ENCODE data around the gene MINDY3. TPM values are rescaled to one million over a fixed set of nuclear protein-coding genes. Genes with fewer than 3 reads are reported as not detected.

Gene MINDY3
- total RNA-seq, 1 experiment from 2014 or later: 11.3 TPM

- no peak for TF ChIP-seq ZNF532 (CRISPR knock-in tag; IDR thresholded peaks at IDR 0.05; ENCODE audit: borderline replicate concordance)
- TF ChIP-seq TEAD4 (CRISPR knock-in tag; IDR thresholded peaks at IDR 0.05): no peak
- no peak for TF ChIP-seq ZNF219 (CRISPR knock-in tag; IDR thresholded peaks at IDR 0.05; ENCODE audit: borderline replicate concordance)
- no peak for TF ChIP-seq AFF4 (CRISPR knock-in tag; IDR thresholded peaks at IDR 0.05; ENCODE audit: borderline replicate concordance)
- no peak for TF ChIP-seq CREM (CRISPR knock-in tag; IDR thresholded peaks at IDR 0.05)
- TF ChIP-seq CBFB (CRISPR knock-in tag; IDR thresholded peaks at IDR 0.05; ENCODE audit: low read depth): no peak
- TF ChIP-seq CDX4 (CRISPR knock-in tag; IDR thresholded peaks at IDR 0.05; ENCODE audit: borderline replicate concordance): no peak
- no peak for TF ChIP-seq FOXP1 (CRISPR knock-in tag; IDR thresholded peaks at IDR 0.05; ENCODE audit: borderline replicate concordance)
- TF ChIP-seq SMAD4 (CRISPR knock-in tag; IDR thresholded peaks at IDR 0.05): no peak
- TF ChIP-seq MAX (CRISPR knock-in tag; IDR thresholded peaks at IDR 0.05): no peak
- no peak for TF ChIP-seq AR (CRISPR knock-in tag; IDR thresholded peaks at IDR 0.05)
These were observed 37.7 kb upstream of the MINDY3 start (continued) for GRCh38 chr10:15898046-15898445.

- no peak for ATAC-seq
- peaks cover 10% of the 10 kb centered on the region for H3K4me1 Mint-ChIP-seq
- H3K4me3 Mint-ChIP-seq: no peak overlapping the region
- no peak for DNase-seq (ENCODE audit: low spot score)
- H3K27me3 Mint-ChIP-seq (ENCODE audit: low read depth): no peaks in the 10 kb centered on the region
- ChIA-PET POLR2A (no interaction called here), CTCF (interaction anchor here (0.7 kb wide), 1 partner anchor 576 kb away, joined by 3 read pairs; no protein-coding TSS in a partner anchor)
- H3K27ac Mint-ChIP-seq: no peak overlapping the region
- peaks cover 4% of the 10 kb centered on the region; the same call in 1 of the 2 replicates for H3K9me3 Mint-ChIP-seq
- H3K36me3 Mint-ChIP-seq: no peaks in the 10 kb centered on the region
- TF ChIP-seq CBFB (CRISPR knock-in tag; IDR thresholded peaks at IDR 0.05; ENCODE audit: low read depth) (no peak), USF1 (CRISPR knock-in tag; IDR thresholded peaks at IDR 0.05) (no peak), GTF2I (CRISPR knock-in tag; conservative IDR thresholded peaks at IDR 0.05) (no peak), E2F1 (CRISPR knock-in tag; IDR thresholded peaks at IDR 0.05) (no peak), NR2C2 (CRISPR knock-in tag; IDR thresholded peaks at IDR 0.05) (no peak), CREB1 (CRISPR knock-in tag; IDR thresholded peaks at IDR 0.05) (no peak), AR (CRISPR knock-in tag; IDR thresholded peaks at IDR 0.05) (no peak), IRF2 (CRISPR knock-in tag; IDR thresholded peaks at IDR 0.05; ENCODE audit: borderline replicate concordance, low read depth) (no peak), RORB (CRISPR knock-in tag; IDR thresholded peaks at IDR 0.05) (no peak), TP53 (CRISPR knock-in tag; IDR thresholded peaks at IDR 0.05) (no peak), FOXP1 (CRISPR knock-in tag; IDR thresholded peaks at IDR 0.05; ENCODE audit: borderline replicate concordance) (no peak)
These were observed 37.0 kb upstream of the MINDY3 start for GRCh38 chr10:15897287-15897686.

All from WTC11 (cell line).